ENCODE data around the gene RAB5A.

- TF ChIP-seq CTCF (conservative IDR thresholded peaks at IDR 0.05) (no peak), EZH2 (IDR thresholded peaks at IDR 0.05; ENCODE audit: low read depth) (no peak)
Measured at GRCh38 chr3:19898721-19899120, 48.2 kb upstream of the RAB5A start.
